HCT116 (cell line): ENCODE data around the gene IMMP2L. TPM values are rescaled to one million over a fixed set of nuclear protein-coding genes. Genes with fewer than 3 reads are reported as not detected.

Experiments used
- ATAC-seq: fragments of 200-7000 bp; cut with Tn5 transposase; 2 replicates; pipeline ENCODE4 v1.9.1; 2020; ENCODE audit warnings: mild to moderate bottlenecking, moderate library complexity
- BruUV-seq: library from RNA; stranded (reverse); fragments of 400-500 nt; replicated peaks from 2 replicates; lab custom pipeline; 2021; lab: Mats Ljungman, UMichigan
- CTCF ChIA-PET: fragments of 300-600 bp; sonication (Branson Sonifier 250); formaldehyde crosslinking; loops from one replicate; lab custom pipeline; 2021; ENCODE audit warnings: antibody characterized with exemption; lab: Charles Lee
- POLR2A ChIA-PET: fragments of 300-600, 350-600 bp; sonication (Branson Sonifier 250); formaldehyde crosslinking; loops from one replicate; lab custom pipeline; 2021; ENCODE audit warnings: antibody characterized with exemption; lab: Charles Lee
- RAD21 ChIA-PET, 2 experiments: fragments of 300-600 bp; sonication (Branson Sonifier 250); formaldehyde crosslinking; loops; one replicate each; lab custom pipeline; 2023; ENCODE audit warnings: low total read pairs in 2 of 2; ENCODE audit not compliant: uncharacterized antibody in 2 of 2, unreplicated experiment in 2 of 2, low non-redundant PET in 1 of 2; lab: Charles Lee
- DNase-seq: peaks from one replicate; pipeline ENCODE4 v3.0.0-alpha.2; 2010; ENCODE audit warnings: low read depth, low spot score
- H2AFZ ChIP-seq: fragments of 200-600 bp; shearing (Covaris generic), sonication (generic); 2 replicates; pipeline ENCODE4 v1.6.1; 2017; ENCODE audit warnings: low read depth, mixed run types, mixed read lengths, antibody characterized with exemption, low read length; ENCODE audit not compliant: poor library complexity, severe bottlenecking
- H3K27ac ChIP-seq: 2 replicates; pipeline ENCODE4 v1.5.1; 2012; ENCODE audit warnings: low read depth, low read length
- H3K27me3 ChIP-seq: fragments of 200-600 bp; sonication (generic); 2 replicates; pipeline ENCODE4 v1.6.1; 2016; ENCODE audit warnings: mixed run types, low read length, mixed read lengths; ENCODE audit not compliant: insufficient read depth
- H3K36me3 ChIP-seq, 2 experiments: fragments of 200-500 bp in 1 of 2; fragments of 200-600 bp in 1 of 2; sonication (Bioruptor generic) in 1 of 2; sonication (generic) in 1 of 2; 2 replicates each; pipeline versions ENCODE4 v1.5.1 to v1.6.1; 2014 to 2016; ENCODE audit warnings: low read length in 2 of 2, inconsistent platforms in 1 of 2, mixed read lengths in 1 of 2, mixed run types in 1 of 2; ENCODE audit not compliant: insufficient read depth in 2 of 2, control insufficient read depth in 1 of 2
- H3K4me1 ChIP-seq, 2 experiments: fragments of 200-600 bp in 1 of 2; sonication (generic) in 1 of 2; 2 replicates each; pipeline versions ENCODE4 v1.5.1 to v1.6.1; 2012 to 2017; ENCODE audit warnings: low read length in 2 of 2, inconsistent platforms in 1 of 2, mild to moderate bottlenecking in 1 of 2, mixed read lengths in 1 of 2, mixed run types in 1 of 2, moderate library complexity in 1 of 2; ENCODE audit not compliant: insufficient read depth in 2 of 2, control insufficient read depth in 1 of 2
- H3K4me2 ChIP-seq: fragments of 200-600 bp; sonication (generic); 2 replicates; pipeline ENCODE4 v1.6.1; 2017; ENCODE audit warnings: mixed run types, low read length, mixed read lengths
- H3K4me3 ChIP-seq, 2 experiments: fragments of 200-600 bp in 1 of 2; sonication (generic) in 1 of 2; replicated peaks in 1 of 2; 2 replicates each; pipeline ENCODE4 v1.5.1; 2011 to 2016; ENCODE audit warnings: low read length in 2 of 2, control low read depth in 1 of 2, low read depth in 1 of 2, mild to moderate bottlenecking in 1 of 2, mixed read lengths in 1 of 2, mixed run types in 1 of 2
- H3K79me2 ChIP-seq: fragments of 200-600 bp; sonication (generic); 2 replicates; pipeline ENCODE4 v1.6.1; 2017; ENCODE audit warnings: mild to moderate bottlenecking, mixed run types, low read length, moderate library complexity, mixed read lengths; ENCODE audit not compliant: insufficient read depth
- H3K9ac ChIP-seq: fragments of 200-600 bp; sonication (generic); 2 replicates; pipeline ENCODE4 v1.6.1; 2016; ENCODE audit warnings: low read length, mixed read lengths
- H3K9me2 ChIP-seq: fragments of 200-600 bp; sonication (generic), shearing (Covaris generic); 2 replicates; pipeline ENCODE4 v1.6.1; 2017; ENCODE audit warnings: mixed run types, mild to moderate bottlenecking, moderate library complexity; ENCODE audit not compliant: insufficient read depth
- H3K9me3 ChIP-seq, 2 experiments: fragments of 200-500 bp in 1 of 2; fragments of 200-600 bp in 1 of 2; sonication (Bioruptor generic) in 1 of 2; sonication (generic) in 1 of 2; 2 replicates each; pipeline ENCODE4 v1.6.1; 2014 to 2017; ENCODE audit warnings: low read length in 2 of 2, mixed read lengths in 2 of 2, inconsistent platforms in 1 of 2, low read depth in 1 of 2, mild to moderate bottlenecking in 1 of 2, mixed run types in 1 of 2, moderate library complexity in 1 of 2; ENCODE audit not compliant: control insufficient read depth in 1 of 2, insufficient read depth in 1 of 2
- H4K20me1 ChIP-seq: fragments of 200-600 bp; sonication (generic), shearing (Covaris generic); 2 replicates; pipeline ENCODE4 v1.6.1; 2017; ENCODE audit warnings: mixed run types, mild to moderate bottlenecking, moderate library complexity; ENCODE audit not compliant: insufficient read depth
- CEBPB ChIP-seq: IDR thresholded peaks from 2 replicates; pipeline ENCODE4 v1.6.1; 2012; ENCODE audit warnings: low read depth
- EGR1 ChIP-seq: IDR thresholded peaks from 2 replicates; pipeline ENCODE4 v1.6.1; 2012; ENCODE audit warnings: low read depth
- ELF1 ChIP-seq: IDR thresholded peaks from 2 replicates; pipeline ENCODE4 v1.6.1; 2012; ENCODE audit warnings: low read depth, borderline replicate concordance
- EZH2 ChIP-seq: fragments of 200-600 bp; sonication (generic); IDR thresholded peaks from 2 replicates; pipeline ENCODE4 v1.6.1; 2017; ENCODE audit warnings: antibody characterized with exemption, mixed run types
- EZH2phosphoT487 ChIP-seq: fragments of 200-600 bp; IDR thresholded peaks from 2 replicates; pipeline ENCODE4 v1.6.1; 2018; ENCODE audit warnings: antibody characterized with exemption, borderline replicate concordance
- FOSL1 ChIP-seq: IDR thresholded peaks from 2 replicates; pipeline ENCODE4 v1.6.1; 2012; ENCODE audit warnings: low read depth
- JUND ChIP-seq: IDR thresholded peaks from 2 replicates; pipeline ENCODE4 v1.6.1; 2012
- MAX ChIP-seq: IDR thresholded peaks from 2 replicates; pipeline ENCODE4 v1.6.1; 2012
- RAD21 ChIP-seq: IDR thresholded peaks from 2 replicates; pipeline ENCODE4 v1.6.1; 2012; ENCODE audit warnings: low read depth, mild to moderate bottlenecking
- REST ChIP-seq: IDR thresholded peaks from 2 replicates; pipeline ENCODE4 v1.6.1; 2012; ENCODE audit warnings: low read depth
- SIN3A ChIP-seq: IDR thresholded peaks from 2 replicates; pipeline ENCODE4 v1.6.1; 2012; ENCODE audit warnings: low read depth
- SP1 ChIP-seq: IDR thresholded peaks from 2 replicates; pipeline ENCODE4 v1.6.1; 2012; ENCODE audit warnings: low read depth
- YY1 ChIP-seq: IDR thresholded peaks from 2 replicates; pipeline ENCODE4 v1.6.1; 2011; ENCODE audit warnings: low read length, low read depth, moderate library complexity, mild to moderate bottlenecking; ENCODE audit not compliant: insufficient replicate concordance; ENCODE audit errors: extremely low read depth
- ZFX ChIP-seq: fragments of 450-650 bp; IDR thresholded peaks from 2 replicates; pipeline ENCODE4 v1.6.1; 2017
- intact Hi-C: fragments of 100-400 bp; cut with micrococcal nuclease; formaldehyde crosslinking; loops from 2 replicates; pipeline ENCODE4 v1.10.0; 2022
- total RNA-seq: library from RNA; stranded (reverse); gene quantifications from one replicate; pipeline ENCODE4 v1.2.1, GENCODE V29; 2021; ENCODE audit not compliant: unreplicated experiment

Gene IMMP2L
- total RNA-seq, 1 experiment from 2014 or later, result 21.1 TPM

GRCh38 chr7:111521660-111522059 is 40.6 kb downstream of the IMMP2L start:
- ChIA-PET CTCF (no interaction called here), POLR2A (no interaction called here), RAD21 (no interaction called here)
- TF ChIP-seq SIN3A (no peak), EZH2phosphoT487 (no peak), ZFX (no peak)
- Histone ChIP-seq H3K4me1 (no peaks in the 10 kb centered on the region), H3K9me2 (no peaks in the 10 kb centered on the region), H3K9ac (no peak overlapping the region), H3K27ac (no peak overlapping the region), H3K36me3 (no peaks in the 10 kb centered on the region), H3K79me2 (no peaks in the 10 kb centered on the region), H3K4me3 (no peak overlapping the region), H3K27me3 (no peaks in the 10 kb centered on the region), H3K4me2 (no peak overlapping the region), H3K9me3 (no peaks in the 10 kb centered on the region; a peak in 1 of 4 replicates), H4K20me1 (no peaks in the 10 kb centered on the region), H2AFZ (no peak overlapping the region)
- ATAC-seq (no peak), DNase-seq (no peak)
- no TSS peak for BruUV-seq
- intact Hi-C loops, result no loop called here

GRCh38 chr7:111518264-111518663 is 44.0 kb downstream of the IMMP2L start:
- no peak overlapping the region for H3K9ac ChIP-seq

More at GRCh38 chr7:111518264-111518663, 44.0 kb downstream of the IMMP2L start:
- Histone ChIP-seq H3K9me2 (no peaks in the 10 kb centered on the region), H3K79me2 (no peaks in the 10 kb centered on the region), H3K36me3 (no peaks in the 10 kb centered on the region), H3K4me1 (no peaks in the 10 kb centered on the region), H4K20me1 (no peaks in the 10 kb centered on the region), H3K4me2 (no peak overlapping the region), H2AFZ (no peak overlapping the region), H3K27me3 (no peaks in the 10 kb centered on the region), H3K27ac (no peak overlapping the region), H3K4me3 (no peak overlapping the region), H3K9me3 (no peaks in the 10 kb centered on the region; a peak in 1 of 4 replicates)
- POLR2A ChIA-PET, result no interaction called here
- TF ChIP-seq FOSL1, result no peak
- no peak for TF ChIP-seq EGR1
- no peak for TF ChIP-seq MAX
- TF ChIP-seq REST, result no peak
- no peak for TF ChIP-seq CEBPB
- TF ChIP-seq SP1, result no peak
- no peak for TF ChIP-seq ELF1
- TF ChIP-seq YY1, result no peak
- TF ChIP-seq JUND, result no peak
- TF ChIP-seq RAD21, result no peak
- TF ChIP-seq EZH2, result no peak
- CTCF ChIA-PET, result no interaction called here
- no TSS peak for BruUV-seq
- RAD21 ChIA-PET, result no interaction called here
- DNase-seq (no peak), ATAC-seq (no peak)
- intact Hi-C loops, result no loop called here
